ENCODE measurements around the gene DNAJB4. TPM values are rescaled to one million over a fixed set of nuclear protein-coding genes. Genes with fewer than 3 reads are reported as not detected.

Gene DNAJB4
- total and polyA plus RNA-seq, 2 of the 13 experiments (the other 11 are each of a cell fraction or from before 2014, with no cell fraction given): 4.4 to 18.6 TPM

DNA sequence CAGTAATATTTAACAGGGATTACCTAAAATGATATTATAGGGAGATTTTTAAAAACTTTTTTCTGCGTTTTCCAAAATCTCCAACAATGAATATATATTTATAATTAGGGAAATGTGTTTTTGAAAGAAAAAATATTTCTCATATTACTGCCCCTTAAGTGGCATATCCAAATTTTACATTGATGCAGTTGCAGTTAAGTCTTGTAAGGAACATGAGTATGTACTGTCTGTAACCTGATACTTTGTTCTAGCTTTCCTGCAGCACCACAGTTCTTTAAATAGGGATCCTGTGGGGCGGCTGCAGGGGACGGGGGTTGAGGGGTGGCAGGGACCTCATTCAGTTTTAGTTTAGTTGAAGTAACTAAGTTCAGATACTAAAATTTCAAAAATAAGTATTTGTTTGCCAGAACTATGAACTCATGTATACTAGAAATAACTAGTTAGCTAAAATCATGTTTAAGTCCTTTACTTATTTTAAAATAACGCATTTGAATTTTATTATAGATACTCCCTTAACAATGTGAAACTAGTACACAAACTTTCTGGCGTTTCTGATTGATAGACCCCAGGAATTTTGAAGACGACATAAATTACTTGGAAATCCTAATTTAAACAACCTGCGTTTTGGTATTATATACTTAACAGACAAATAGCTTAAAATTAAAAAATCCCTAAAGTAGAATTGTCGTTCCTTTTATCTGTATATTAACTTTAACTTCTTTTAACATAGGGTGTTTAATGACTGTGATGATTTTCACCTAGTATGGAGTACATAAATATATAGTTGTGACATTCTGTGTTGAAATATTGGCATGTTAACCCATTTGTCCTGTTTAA is 639 bp upstream of the DNAJB4 start (continued):
- TF ChIP-seq ZNF770 (CRISPR knock-in tag; IDR thresholded peaks at IDR 0.05): no peak
- no peak for TF ChIP-seq ISX (CRISPR knock-in tag; conservative IDR thresholded peaks at IDR 0.05)
- TF ChIP-seq SMAD1 (CRISPR knock-in tag; IDR thresholded peaks at IDR 0.05; ENCODE audit: borderline replicate concordance, low read depth): no peak
- no peak for TF ChIP-seq PLRG1 (conservative IDR thresholded peaks at IDR 0.05)
- no peak for TF ChIP-seq RARA (CRISPR knock-in tag; IDR thresholded peaks at IDR 0.05)
- no peak for TF ChIP-seq ZBTB40 (IDR thresholded peaks at IDR 0.05)
- no peak for TF ChIP-seq ZBTB40 (CRISPR knock-in tag; IDR thresholded peaks at IDR 0.05)
- no peak for TF ChIP-seq KDM6A (CRISPR knock-in tag; IDR thresholded peaks at IDR 0.05; ENCODE audit: low read depth)
- TF ChIP-seq TBX2 (CRISPR knock-in tag; IDR thresholded peaks at IDR 0.05; ENCODE audit: borderline replicate concordance): no peak
- no peak for TF ChIP-seq CHD4 (IDR thresholded peaks at IDR 0.05; ENCODE audit: borderline replicate concordance, low read length)
- no peak for TF ChIP-seq ZFP36L2 (CRISPR knock-in tag; IDR thresholded peaks at IDR 0.05)
- no peak for TF ChIP-seq GABPB1 (CRISPR knock-in tag; IDR thresholded peaks at IDR 0.05)
- no peak for TF ChIP-seq ZNF317 (CRISPR knock-in tag; IDR thresholded peaks at IDR 0.05)
- no peak for TF ChIP-seq ZFP36L1 (CRISPR knock-in tag; IDR thresholded peaks at IDR 0.05)
- TF ChIP-seq SIX4 (CRISPR knock-in tag; IDR thresholded peaks at IDR 0.05): peak; percentile 90
- TF ChIP-seq RXRB (CRISPR knock-in tag; IDR thresholded peaks at IDR 0.05; ENCODE audit: borderline replicate concordance): no peak
- TF ChIP-seq ZNF354B (CRISPR knock-in tag; IDR thresholded peaks at IDR 0.05): no peak
- TF ChIP-seq POLR2G (IDR thresholded peaks at IDR 0.05; ENCODE audit: low read depth, low read length): peak; percentile 8; the same call in 1 of the 2 replicates
- TF ChIP-seq ZNF816 (CRISPR knock-in tag; IDR thresholded peaks at IDR 0.05; ENCODE audit: borderline replicate concordance): no peak
- TF ChIP-seq PHF21A (CRISPR knock-in tag; IDR thresholded peaks at IDR 0.05): no peak
